ENCODE measurements around the gene SFRP5. TPM values are rescaled to one million over a fixed set of nuclear protein-coding genes. Genes with fewer than 3 reads are reported as not detected.

SFRP5 gene
- total RNA-seq, 6 donors from 2014 or later = 0.69 to 14.9 (median 3.6) TPM

GRCh38 chr10:97779492-97779891 is 7.7 kb upstream of the SFRP5 start:
- WGBS, 2 donors = 78 to 81% methylated on average over 4 of the region's 4 CpGs
- no peaks in the 10 kb centered on the region for H3K27me3 ChIP-seq
- peaks cover 17 to 38% (median 25%) of the 10 kb centered on the region in 4 donors for H3K4me1 ChIP-seq
- H3K4me3 ChIP-seq = no peak overlapping the region
- DNase-seq (no peak), ATAC-seq (ENCODE audit: low FRiP score in 2 of 2) (no peak)
- no peak overlapping the region for H3K27ac ChIP-seq
- H3K36me3 ChIP-seq = no peaks in the 10 kb centered on the region
- TF ChIP-seq CTCF (IDR thresholded peaks at IDR 0.05) (no peak), POLR2AphosphoS5 (IDR thresholded peaks at IDR 0.05) (no peak), EP300 (IDR thresholded peaks at IDR 0.05) (no peak)
- no peaks in the 10 kb centered on the region for H3K9me3 ChIP-seq

GRCh38 chr10:97778452-97779302 is 6.9 kb upstream of the SFRP5 start:
- peaks cover 17 to 33% (median 23%) of the 10 kb centered on the region in 4 donors for H3K4me1 ChIP-seq
- H3K4me3 ChIP-seq = no peak overlapping the region
- no peaks in the 10 kb centered on the region for H3K9me3 ChIP-seq
- ATAC-seq (ENCODE audit: low FRiP score in 2 of 2) (no peak), DNase-seq (no peak)
- no peaks in the 10 kb centered on the region for H3K27me3 ChIP-seq
- H3K27ac ChIP-seq = no peak overlapping the region
- 81 to 83% methylated on average over 6 to 11 of the region's 11 CpGs for WGBS, 2 donors
- H3K36me3 ChIP-seq = no peaks in the 10 kb centered on the region
- no peak for TF ChIP-seq POLR2AphosphoS5 (IDR thresholded peaks at IDR 0.05)
- no peak for TF ChIP-seq EP300 (IDR thresholded peaks at IDR 0.05)
- TF ChIP-seq CTCF (IDR thresholded peaks at IDR 0.05) = no peak
- no peak for TF ChIP-seq POLR2A (IDR thresholded peaks at IDR 0.05)

- Histone ChIP-seq H3K4me3 (no peak overlapping the region), H3K36me3 (no peaks in the 10 kb centered on the region), H3K9me3 (no peaks in the 10 kb centered on the region), H3K4me1 (peaks cover 13 to 22% (median 16%) of the 10 kb centered on the region in 4 donors), H3K27me3 (peaks cover 0 to under 1% (median 0%) of the 10 kb centered on the region in 4 donors), H3K27ac (no peak overlapping the region)
- DNase-seq = no peak
- TF ChIP-seq POLR2AphosphoS5 (IDR thresholded peaks at IDR 0.05) = no peak
- ATAC-seq (ENCODE audit: low FRiP score in 2 of 2) = no peak
- 93% methylated on average over 4 of the region's 4 CpGs for WGBS, 2 donors
Measured at GRCh38 chr10:97777143-97777542, 5.3 kb upstream of the SFRP5 start.

- Histone ChIP-seq H3K36me3 (no peaks in the 10 kb centered on the region), H3K27ac (no peak overlapping the region), H3K27me3 (peaks cover 0 to 14% (median 5%) of the 10 kb centered on the region in 4 donors), H3K4me1 (peaks cover 7 to 18% (median 11%) of the 10 kb centered on the region in 4 donors), H3K4me3 (no peak overlapping the region), H3K9me3 (no peaks in the 10 kb centered on the region)
- ATAC-seq (ENCODE audit: low FRiP score in 2 of 2) (peak; percentile 4 to 40), DNase-seq (peak in 1 of 2 donors; percentile 54)
- TF ChIP-seq CTCF (IDR thresholded peaks at IDR 0.05) (no peak), POLR2A (IDR thresholded peaks at IDR 0.05) (no peak), POLR2AphosphoS5 (IDR thresholded peaks at IDR 0.05) (no peak), EP300 (IDR thresholded peaks at IDR 0.05) (no peak)
- 58% methylated on average over 4 to 10 of the region's 10 CpGs for WGBS, 2 donors
Measured at GRCh38 chr10:97774811-97775294, 3.1 kb upstream of the SFRP5 start.

- Histone ChIP-seq H3K27me3 (peaks cover 0 to 14% (median 5%) of the 10 kb centered on the region in 4 donors), H3K4me1 (peaks cover 7 to 18% (median 11%) of the 10 kb centered on the region in 4 donors), H3K4me3 (no peak overlapping the region), H3K27ac (no peak overlapping the region), H3K36me3 (no peaks in the 10 kb centered on the region), H3K9me3 (no peaks in the 10 kb centered on the region)
- ATAC-seq (ENCODE audit: low FRiP score in 2 of 2) (no peak), DNase-seq (no peak)
- 80 to 82% methylated on average over 1 of the region's 1 CpG for WGBS, 2 donors
- TF ChIP-seq POLR2AphosphoS5 (IDR thresholded peaks at IDR 0.05) (no peak), CTCF (IDR thresholded peaks at IDR 0.05) (no peak), POLR2A (IDR thresholded peaks at IDR 0.05) (no peak), EP300 (IDR thresholded peaks at IDR 0.05) (no peak)
Measured at GRCh38 chr10:97773096-97773495, 1.3 kb upstream of the SFRP5 start.

All from upper lobe of left lung (tissue), 6 donors.